Neural cell (in vitro differentiated cells): Measurements from ENCODE around the gene ERMAP. TPM values are rescaled to one million over a fixed set of nuclear protein-coding genes. Genes with fewer than 3 reads are reported as not detected.

ENCODE experiments used
- H2AFZ ChIP-seq: fragments of 200-600, 300-800 bp; sonication (generic), shearing (Covaris generic); 2 replicates; pipeline ENCODE4 v1.6.0; 2014; ENCODE audit warnings: low read depth, mild to moderate bottlenecking, antibody characterized with exemption, low read length, moderate library complexity
- H3F3A ChIP-seq: fragments of 200-600 bp; shearing (Covaris generic); 2 replicates; pipeline ENCODE4 v1.6.1; 2016; ENCODE audit warnings: mild to moderate bottlenecking, moderate library complexity, mixed read lengths, antibody characterized with exemption, low read length; ENCODE audit not compliant: insufficient read depth, poor library complexity, severe bottlenecking
- H3K27ac ChIP-seq: fragments of 200-600, 300-800 bp; sonication (generic), shearing (Covaris generic); 2 replicates; pipeline ENCODE4 v1.5.1; 2014; ENCODE audit warnings: mild to moderate bottlenecking, low read length, moderate library complexity
- H3K27me3 ChIP-seq: fragments of 300-800, 200-600 bp; sonication (generic), shearing (Covaris generic); 2 replicates; pipeline ENCODE4 v1.6.0; 2014; ENCODE audit warnings: mild to moderate bottlenecking, low read depth, low read length, moderate library complexity; ENCODE audit not compliant: insufficient read depth
- H3K36me3 ChIP-seq: fragments of 300-800, 200-600 bp; sonication (generic), shearing (Covaris generic); 2 replicates; pipeline ENCODE4 v1.5.1; 2014; ENCODE audit warnings: mild to moderate bottlenecking, antibody characterized with exemption, low read length, moderate library complexity; ENCODE audit not compliant: insufficient read depth
- H3K4me2 ChIP-seq: fragments of 300-800, 200-600 bp; sonication (generic), shearing (Covaris generic); 2 replicates; pipeline ENCODE4 v1.6.0; 2014; ENCODE audit warnings: mild to moderate bottlenecking, low read length
- H3K4me3 ChIP-seq: fragments of 300-800, 200-600 bp; sonication (generic), shearing (Covaris generic); 2 replicates; pipeline ENCODE4 v1.5.1; 2014; ENCODE audit warnings: mild to moderate bottlenecking, low read length, moderate library complexity
- H3K79me2 ChIP-seq: fragments of 200-600 bp; shearing (Covaris generic); replicated peaks from 2 replicates; pipeline ENCODE4 v1.6.0; 2014; ENCODE audit warnings: mild to moderate bottlenecking, low read length, moderate library complexity; ENCODE audit not compliant: insufficient read depth
- H3K9ac ChIP-seq: fragments of 300-800, 200-600 bp; sonication (generic), shearing (Covaris generic); 2 replicates; pipeline ENCODE4 v1.6.1; 2016; ENCODE audit warnings: mild to moderate bottlenecking, low read length, mixed read lengths
- H3K9me2 ChIP-seq: fragments of 200-600 bp; shearing (Covaris generic); 2 replicates; pipeline ENCODE4 v1.6.1; 2016; ENCODE audit warnings: mild to moderate bottlenecking, low read length, mixed read lengths; ENCODE audit not compliant: insufficient read depth
- H3K9me3 ChIP-seq: fragments of 200-600, 300-800 bp; sonication (generic), shearing (Covaris generic); 2 replicates; pipeline ENCODE4 v1.6.1; 2016; ENCODE audit warnings: mild to moderate bottlenecking, mixed run types, low read length, moderate library complexity, mixed read lengths
- H4K20me1 ChIP-seq: fragments of 200-600 bp; shearing (Covaris generic); 2 replicates; pipeline ENCODE4 v1.6.1; 2016; ENCODE audit warnings: mild to moderate bottlenecking, mixed run types; ENCODE audit not compliant: insufficient read depth
- CTCF ChIP-seq: fragments of 450-650 bp; IDR thresholded peaks from 2 replicates; pipeline ENCODE4 v1.5.1; 2014; ENCODE audit warnings: antibody characterized with exemption, mild to moderate bottlenecking, moderate library complexity; ENCODE audit not compliant: poor library complexity, severe bottlenecking
- EP300 ChIP-seq: fragments of 450-650 bp; conservative IDR thresholded peaks from 2 replicates; pipeline ENCODE4 v1.6.1; 2014; ENCODE audit warnings: antibody characterized with exemption, mild to moderate bottlenecking, moderate library complexity; ENCODE audit not compliant: poor library complexity, severe bottlenecking
- EZH2 ChIP-seq: fragments of 200-600, 300-800 bp; shearing (Covaris generic), sonication (generic); IDR thresholded peaks from 2 replicates; pipeline ENCODE4 v1.6.1; 2014; ENCODE audit warnings: antibody characterized with exemption, low read length, borderline replicate concordance, mild to moderate bottlenecking; ENCODE audit not compliant: insufficient read depth, poor library complexity, severe bottlenecking
- MXI1 ChIP-seq: fragments of 450-650 bp; conservative IDR thresholded peaks from 2 replicates; pipeline ENCODE4 v1.6.1; 2014; ENCODE audit warnings: antibody characterized with exemption, mild to moderate bottlenecking; ENCODE audit not compliant: poor library complexity, severe bottlenecking
- POLR2AphosphoS5 ChIP-seq: IDR thresholded peaks from 2 replicates; pipeline ENCODE4 v1.6.1; 2012
- RAD21 ChIP-seq: fragments of 450-650 bp; conservative IDR thresholded peaks from 2 replicates; pipeline ENCODE4 v1.6.1; 2014; ENCODE audit warnings: antibody characterized with exemption, mild to moderate bottlenecking, moderate library complexity
- REST ChIP-seq: IDR thresholded peaks from 2 replicates; pipeline ENCODE4 v1.6.1; 2012; ENCODE audit warnings: borderline replicate concordance
- SMC3 ChIP-seq: fragments of 450-650 bp; conservative IDR thresholded peaks from 2 replicates; pipeline ENCODE4 v1.6.1; 2014; ENCODE audit warnings: antibody characterized with exemption, mild to moderate bottlenecking, moderate library complexity; ENCODE audit not compliant: poor library complexity
- TAF1 ChIP-seq: IDR thresholded peaks from 2 replicates; pipeline ENCODE4 v1.6.1; 2012; ENCODE audit warnings: low read depth
- polyA plus RNA-seq: library from polyadenylated mRNA; depleted of rRNA; stranded (reverse); fragments of >200 nt; gene quantifications from 2 replicates; pipeline ENCODE4 v1.2.3, GENCODE V29; 2014

The ERMAP gene
- polyA plus RNA-seq, 1 donor from 2014 or later, result 10.6 TPM

GRCh38 chr1:42832641-42833240, 15.8 kb downstream of the ERMAP start:
- Histone ChIP-seq H3K4me3 (no peak overlapping the region), H2AFZ (no peak overlapping the region), H3K79me2 (no peaks in the 10 kb centered on the region), H3K27me3 (no peaks in the 10 kb centered on the region), H3K9me3 (no peaks in the 10 kb centered on the region), H3K9ac (no peak overlapping the region), H3K27ac (no peak overlapping the region), H3K9me2 (no peaks in the 10 kb centered on the region), H3K36me3 (no peaks in the 10 kb centered on the region), H3F3A (no peaks in the 10 kb centered on the region), H4K20me1 (no peaks in the 10 kb centered on the region), H3K4me2 (no peak overlapping the region)
- no peak for TF ChIP-seq CTCF
- TF ChIP-seq EP300, result no peak
- no peak for TF ChIP-seq REST
- no peak for TF ChIP-seq TAF1
- no peak for TF ChIP-seq POLR2AphosphoS5
- no peak for TF ChIP-seq SMC3
- no peak for TF ChIP-seq RAD21
- no peak for TF ChIP-seq EZH2
- TF ChIP-seq MXI1, result no peak

GRCh38 chr1:42833981-42834380, 17.1 kb downstream of the ERMAP start:
- Histone ChIP-seq H3K79me2 (no peaks in the 10 kb centered on the region), H3K27me3 (no peaks in the 10 kb centered on the region), H3K9me3 (no peaks in the 10 kb centered on the region), H3K9me2 (no peaks in the 10 kb centered on the region), H3K4me3 (no peak overlapping the region), H4K20me1 (no peaks in the 10 kb centered on the region), H3K36me3 (no peaks in the 10 kb centered on the region), H3F3A (no peaks in the 10 kb centered on the region), H2AFZ (no peak overlapping the region), H3K9ac (no peak overlapping the region), H3K27ac (no peak overlapping the region), H3K4me2 (no peak overlapping the region)
- no peak for TF ChIP-seq TAF1
- no peak for TF ChIP-seq CTCF
- no peak for TF ChIP-seq SMC3
- TF ChIP-seq EP300, result no peak
- no peak for TF ChIP-seq REST
- no peak for TF ChIP-seq MXI1
- no peak for TF ChIP-seq RAD21
- TF ChIP-seq POLR2AphosphoS5, result no peak
- TF ChIP-seq EZH2, result no peak
